SH-SY5Y (cell line): ENCODE data around the gene RECQL.

Source experiments
- GATA2 ChIP-seq: IDR thresholded peaks from 2 replicates; pipeline ENCODE4 v1.6.1; 2011; ENCODE audit warnings: mild to moderate bottlenecking, low read depth, low read length
- GATA3 ChIP-seq: IDR thresholded peaks from 2 replicates; pipeline ENCODE4 v1.6.1; 2011; ENCODE audit warnings: low read depth, mild to moderate bottlenecking, low read length, moderate library complexity

DNA sequence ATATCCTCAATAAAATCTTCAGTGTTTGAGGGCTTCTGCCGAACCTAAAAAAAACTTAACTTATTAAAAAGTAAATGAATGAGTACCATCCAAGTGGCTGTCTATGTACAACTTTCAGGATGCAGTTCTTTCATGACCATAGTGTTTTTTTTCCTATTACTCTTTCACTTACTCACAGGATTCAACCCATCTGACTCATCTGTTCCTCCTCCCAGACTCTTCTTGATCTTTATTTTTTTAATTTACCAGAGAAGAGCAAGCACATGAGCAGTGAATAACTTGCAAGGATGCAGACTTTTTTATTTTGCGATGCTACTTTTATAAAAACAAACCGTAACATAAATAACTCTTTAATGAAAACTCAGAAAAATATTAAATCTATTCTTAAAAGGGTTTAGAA lies 24.5 kb downstream of the RECQL start:
- TF ChIP-seq GATA2 = no peak
- TF ChIP-seq GATA3 = no peak
